ENCODE data around the gene HNF1A.
"Not testable (repeated sequence)": the region's sequence is repeated elsewhere in the genome, so short reads cannot be mapped to it uniquely, and the experiment has no call there.

Gene HNF1A

GRCh38 chr12:121023799-121024198 is 45.5 kb downstream of the HNF1A start:
- Histone ChIP-seq H3K9me3 (ENCODE audit: insufficient read depth, low read depth, low read length) (no peaks in the 10 kb centered on the region), H3K9ac (ENCODE audit: low read depth, low read length) (no peak overlapping the region)

GRCh38 chr12:121025442-121026226 is 47.3 kb downstream of the HNF1A start:
- Histone ChIP-seq H3K9me3 (ENCODE audit: insufficient read depth, low read depth, low read length) (no peaks in the 10 kb centered on the region), H3K27me3 (ENCODE audit: insufficient read depth, low read length) (no peaks in the 10 kb centered on the region), H3K9ac (ENCODE audit: low read depth, low read length) (no peak overlapping the region), H3K27ac (ENCODE audit: low read length) (no peak overlapping the region), H3K4me1 (ENCODE audit: insufficient read depth, low read length) (no peaks in the 10 kb centered on the region), H3K36me3 (ENCODE audit: insufficient read depth, low read depth, low read length) (no peaks in the 10 kb centered on the region), H3K4me3 (ENCODE audit: low read length) (no peak overlapping the region)

More at GRCh38 chr12:121023799-121024198, 45.5 kb downstream of the HNF1A start:
- H3K4me1 ChIP-seq (ENCODE audit: insufficient read depth, low read length) = no peaks in the 10 kb centered on the region
- no peak overlapping the region for H3K4me3 ChIP-seq (ENCODE audit: low read length)
- no peaks in the 10 kb centered on the region for H3K27me3 ChIP-seq (ENCODE audit: insufficient read depth, low read length)
- H3K36me3 ChIP-seq (ENCODE audit: insufficient read depth, low read depth, low read length) = no peaks in the 10 kb centered on the region
- no peak overlapping the region for H3K27ac ChIP-seq (ENCODE audit: low read length)

- Histone ChIP-seq H3K4me3 (ENCODE audit: low read length) (no peak overlapping the region), H3K9me3 (ENCODE audit: insufficient read depth, low read depth, low read length) (no peaks in the 10 kb centered on the region), H3K4me1 (ENCODE audit: insufficient read depth, low read length) (0 out of 2 replicates have a peak, but pooled peaks cover 3% of the 10 kb centered on the region), H3K27ac (ENCODE audit: low read length) (no peak overlapping the region), H3K9ac (ENCODE audit: low read depth, low read length) (no peak overlapping the region), H3K27me3 (ENCODE audit: insufficient read depth, low read length) (no peaks in the 10 kb centered on the region), H3K36me3 (ENCODE audit: insufficient read depth, low read depth, low read length) (no peaks in the 10 kb centered on the region)
These were observed 48.1 kb downstream of the HNF1A start for GRCh38 chr12:121026274-121027045.

- Histone ChIP-seq H3K27ac (ENCODE audit: low read length) (no peak overlapping the region), H3K36me3 (ENCODE audit: insufficient read depth, low read depth, low read length) (no peaks in the 10 kb centered on the region), H3K4me1 (ENCODE audit: insufficient read depth, low read length) (0 out of 2 replicates have a peak, but pooled peaks cover 3% of the 10 kb centered on the region)
These were observed 52.4 kb downstream of the HNF1A start for GRCh38 chr12:121030576-121031212.

GRCh38 chr12:121033625-121034349 is 55.4 kb downstream of the HNF1A start:
- no peaks in the 10 kb centered on the region for H3K9me3 ChIP-seq (ENCODE audit: insufficient read depth, low read depth, low read length)
- no peaks in the 10 kb centered on the region for H3K27me3 ChIP-seq (ENCODE audit: insufficient read depth, low read length)
- H3K4me3 ChIP-seq (ENCODE audit: low read length) = no peak overlapping the region
- no peak overlapping the region for H3K9ac ChIP-seq (ENCODE audit: low read depth, low read length)
- H3K4me1 ChIP-seq (ENCODE audit: insufficient read depth, low read length) = 0 out of 2 replicates have a peak, but pooled peaks cover 3% of the 10 kb centered on the region
- H3K27ac ChIP-seq (ENCODE audit: low read length) = no peak overlapping the region
- H3K36me3 ChIP-seq (ENCODE audit: insufficient read depth, low read depth, low read length) = no peaks in the 10 kb centered on the region

More at GRCh38 chr12:121030576-121031212, 52.4 kb downstream of the HNF1A start:
- Histone ChIP-seq H3K9ac (ENCODE audit: low read depth, low read length) (no peak overlapping the region), H3K27me3 (ENCODE audit: insufficient read depth, low read length) (no peaks in the 10 kb centered on the region), H3K4me3 (ENCODE audit: low read length) (no peak overlapping the region), H3K9me3 (ENCODE audit: insufficient read depth, low read depth, low read length) (no peaks in the 10 kb centered on the region)

GRCh38 chr12:121034616-121035305 is 56.4 kb downstream of the HNF1A start:
- no peak overlapping the region for H3K4me3 ChIP-seq (ENCODE audit: low read length)
- H3K36me3 ChIP-seq (ENCODE audit: insufficient read depth, low read depth, low read length) = no peaks in the 10 kb centered on the region
- H3K9ac ChIP-seq (ENCODE audit: low read depth, low read length) = no peak overlapping the region
- 0 out of 2 replicates have a peak, but pooled peaks cover 3% of the 10 kb centered on the region for H3K4me1 ChIP-seq (ENCODE audit: insufficient read depth, low read length)
- no peaks in the 10 kb centered on the region for H3K27me3 ChIP-seq (ENCODE audit: insufficient read depth, low read length)
- H3K27ac ChIP-seq (ENCODE audit: low read length) = no peak overlapping the region
- no peaks in the 10 kb centered on the region for H3K9me3 ChIP-seq (ENCODE audit: insufficient read depth, low read depth, low read length)

- Histone ChIP-seq H3K27ac (ENCODE audit: low read length) (no peak overlapping the region), H3K27me3 (ENCODE audit: insufficient read depth, low read length) (no peaks in the 10 kb centered on the region), H3K9ac (ENCODE audit: low read depth, low read length) (no peak overlapping the region), H3K4me3 (ENCODE audit: low read length) (no peak overlapping the region), H3K4me1 (ENCODE audit: insufficient read depth, low read length) (no peaks in the 10 kb centered on the region), H3K9me3 (ENCODE audit: insufficient read depth, low read depth, low read length) (no peaks in the 10 kb centered on the region), H3K36me3 (ENCODE audit: insufficient read depth, low read depth, low read length) (no peaks in the 10 kb centered on the region)
These were observed 58.5 kb downstream of the HNF1A start for GRCh38 chr12:121036810-121037326.

- Histone ChIP-seq H3K4me3 (ENCODE audit: low read length) (no peak within 1 kb of the TSS), H3K27ac (ENCODE audit: low read length) (no peak within 1 kb of the TSS), H3K9me3 (ENCODE audit: insufficient read depth, low read depth, low read length) (no peaks in the 10 kb centered on the region), H3K36me3 (ENCODE audit: insufficient read depth, low read depth, low read length) (no peaks in the 10 kb centered on the region), H3K27me3 (ENCODE audit: insufficient read depth, low read length) (no peaks in the 10 kb centered on the region), H3K4me1 (ENCODE audit: insufficient read depth, low read length) (no peaks in the 10 kb centered on the region), H3K9ac (ENCODE audit: low read depth, low read length) (no peak within 1 kb of the TSS)
These were observed 60.7 kb downstream of the HNF1A start, which contains the start of gene OASL for GRCh38 chr12:121038861-121039668. OASL (minus strand) TSS chr12:121039246; CDS start chr12:121038971, 275 bp downstream.

GRCh38 chr12:121043067-121043466 is 64.7 kb downstream of the HNF1A start:
- H3K4me1 ChIP-seq (ENCODE audit: insufficient read depth, low read length) = no peaks in the 10 kb centered on the region
- H3K9ac ChIP-seq (ENCODE audit: low read depth, low read length) = no peak overlapping the region
- H3K27me3 ChIP-seq (ENCODE audit: insufficient read depth, low read length) = no peaks in the 10 kb centered on the region
- H3K9me3 ChIP-seq (ENCODE audit: insufficient read depth, low read depth, low read length) = no peaks in the 10 kb centered on the region
- no peaks in the 10 kb centered on the region for H3K36me3 ChIP-seq (ENCODE audit: insufficient read depth, low read depth, low read length)
- no peak overlapping the region for H3K27ac ChIP-seq (ENCODE audit: low read length)
- H3K4me3 ChIP-seq (ENCODE audit: low read length) = no peak overlapping the region

GRCh38 chr12:121047400-121047799 is 69.1 kb downstream of the HNF1A start:
- H3K27me3 ChIP-seq (ENCODE audit: insufficient read depth, low read length); H3K27ac ChIP-seq (ENCODE audit: low read length); H3K36me3 ChIP-seq (ENCODE audit: insufficient read depth, low read depth, low read length): not testable (repeated sequence)

More at GRCh38 chr12:121047400-121047799, 69.1 kb downstream of the HNF1A start:
- not testable (repeated sequence) for H3K4me1 ChIP-seq (ENCODE audit: insufficient read depth, low read length); H3K9ac ChIP-seq (ENCODE audit: low read depth, low read length); H3K9me3 ChIP-seq (ENCODE audit: insufficient read depth, low read depth, low read length); H3K4me3 ChIP-seq (ENCODE audit: low read length)

All from iPS-20b (cell line).